Fibroblast of skin of right quadriceps (primary cell): ENCODE data around the gene USP6NL.
"Not testable (repeated sequence)": the region's sequence is repeated elsewhere in the genome, so short reads cannot be mapped to it uniquely, and the experiment has no call there.

Source experiments
- DNase-seq: peaks from one replicate; pipeline ENCODE4 v3.0.0-alpha.2; 2013

Gene USP6NL

DNA sequence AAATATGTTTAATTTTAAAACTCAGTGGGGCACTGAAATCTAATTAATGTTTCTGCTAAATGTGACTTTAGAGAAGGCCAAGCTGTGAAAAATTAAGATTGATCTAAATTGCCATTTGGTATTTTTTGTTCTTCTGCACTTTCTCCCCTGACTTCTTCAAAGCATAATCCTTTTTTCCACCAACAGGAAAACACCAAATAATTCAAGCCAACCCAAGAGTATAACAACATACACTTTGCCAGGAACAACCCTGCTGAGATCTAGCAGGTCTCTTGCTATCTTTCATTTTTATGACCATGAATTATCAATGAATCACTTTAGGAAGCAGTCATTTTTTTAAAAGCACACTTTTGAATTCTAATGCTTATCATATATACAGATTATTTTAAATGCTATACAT lies 100.1 kb downstream of the USP6NL start:
- DNase-seq: no peak

- DNase-seq: no peak
Measured at GRCh38 chr10:11510736-11511135, 100.7 kb downstream of the USP6NL start.

DNA sequence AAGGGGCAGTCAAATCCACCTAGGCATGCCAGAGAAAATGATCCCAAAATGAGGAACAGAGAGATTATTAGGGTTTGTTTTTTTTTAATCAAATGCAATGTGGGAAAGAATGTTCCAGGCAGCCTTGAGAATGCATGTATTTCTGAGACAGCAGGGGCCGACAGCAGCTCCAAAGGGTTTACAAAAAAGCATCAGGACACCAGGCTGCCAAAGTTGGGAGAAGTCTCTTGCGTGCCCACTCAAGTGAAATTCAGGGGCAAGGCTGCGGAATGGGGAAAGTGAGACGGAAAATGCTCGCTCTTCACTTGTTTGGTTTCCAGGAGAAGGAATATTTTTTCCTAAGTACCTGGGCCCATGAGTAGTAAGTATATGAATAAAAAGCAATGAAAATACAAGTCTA lies 101.2 kb downstream of the USP6NL start:
- no peak for DNase-seq

DNA sequence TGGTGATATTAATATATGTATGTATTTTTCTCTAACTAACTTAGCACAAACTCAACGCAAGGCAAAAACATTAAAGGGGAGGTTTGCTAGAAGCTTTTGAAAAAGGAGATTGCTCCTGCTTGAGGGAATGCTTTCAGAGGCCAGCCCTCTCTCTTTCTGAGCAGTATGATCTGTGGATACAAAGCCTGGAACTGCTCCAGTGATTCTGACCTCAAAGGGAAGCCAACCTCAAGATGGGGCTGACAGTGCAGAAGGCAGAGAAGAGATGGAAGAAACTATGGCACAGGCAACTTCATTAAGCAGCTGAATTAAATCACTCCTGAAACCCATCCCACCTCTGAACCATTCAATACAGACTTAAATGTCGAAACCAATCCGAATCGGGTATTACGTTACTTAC lies 102.4 kb downstream of the USP6NL start:
- no peak for DNase-seq

DNA sequence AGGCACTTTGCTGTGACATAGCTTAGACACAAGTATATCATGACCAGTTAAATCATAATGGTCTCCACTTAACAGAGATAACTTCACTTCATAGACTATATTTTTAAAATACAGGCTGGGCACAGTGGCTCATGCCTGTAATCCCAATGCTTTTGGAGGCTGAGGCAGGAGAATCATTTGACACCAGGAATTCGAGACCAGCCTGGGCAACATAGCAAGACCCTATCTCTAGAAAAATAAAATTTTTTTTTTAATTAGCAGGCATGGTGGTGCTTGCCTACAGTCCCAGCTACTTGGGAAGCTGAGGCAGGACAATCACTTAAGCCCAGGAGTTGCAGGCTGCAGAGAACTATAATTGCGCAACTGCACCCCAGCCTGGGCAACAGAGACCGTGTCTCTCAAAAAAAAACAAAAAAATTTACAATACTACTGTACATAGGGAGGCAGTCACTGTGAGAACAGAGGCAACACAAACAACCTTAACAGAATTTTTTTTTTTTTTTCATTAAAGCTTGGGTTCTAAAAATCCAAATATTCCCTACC lies 105.1 kb downstream of the USP6NL start:
- no peak for DNase-seq

GRCh38 chr10:11505639-11506038 lies 105.8 kb downstream of the USP6NL start:
- DNase-seq: no peak

DNA sequence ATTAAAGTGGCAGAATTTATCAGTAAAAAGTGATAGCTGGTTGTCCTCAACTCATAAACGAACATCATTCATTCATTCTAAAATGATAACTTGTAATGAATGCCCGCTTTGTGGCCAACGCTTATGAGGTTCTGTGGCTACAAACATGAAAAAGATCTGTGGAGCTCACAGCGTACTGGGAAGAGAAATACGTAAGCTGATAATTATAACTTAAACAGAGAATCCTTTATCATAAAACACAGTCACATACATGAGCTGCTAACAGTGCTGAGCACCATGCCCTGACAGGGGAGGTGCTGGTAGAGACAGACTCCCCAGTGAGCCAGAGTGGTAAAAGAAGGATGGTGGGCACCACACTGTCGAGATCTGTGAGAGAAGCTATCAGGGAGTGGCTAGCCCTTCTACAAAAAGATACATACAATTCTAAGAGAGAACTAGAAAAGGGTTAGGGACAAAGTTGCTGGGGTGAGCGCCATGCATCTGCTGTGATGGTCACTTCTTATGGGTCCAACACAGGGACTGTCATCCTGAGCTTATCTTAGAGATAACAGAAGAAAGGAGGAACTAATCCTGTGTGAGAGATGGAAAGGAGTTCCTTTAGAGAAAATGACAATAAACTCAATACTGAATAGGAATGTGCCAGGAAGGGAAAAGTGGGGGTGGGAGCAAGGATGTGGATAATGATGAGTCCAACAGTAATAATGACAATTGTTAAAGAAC lies 106.7 kb downstream of the USP6NL start:
- DNase-seq: no peak

- DNase-seq: no peak
Measured at GRCh38 chr10:11501600-11501999, 109.8 kb downstream of the USP6NL start.

DNA sequence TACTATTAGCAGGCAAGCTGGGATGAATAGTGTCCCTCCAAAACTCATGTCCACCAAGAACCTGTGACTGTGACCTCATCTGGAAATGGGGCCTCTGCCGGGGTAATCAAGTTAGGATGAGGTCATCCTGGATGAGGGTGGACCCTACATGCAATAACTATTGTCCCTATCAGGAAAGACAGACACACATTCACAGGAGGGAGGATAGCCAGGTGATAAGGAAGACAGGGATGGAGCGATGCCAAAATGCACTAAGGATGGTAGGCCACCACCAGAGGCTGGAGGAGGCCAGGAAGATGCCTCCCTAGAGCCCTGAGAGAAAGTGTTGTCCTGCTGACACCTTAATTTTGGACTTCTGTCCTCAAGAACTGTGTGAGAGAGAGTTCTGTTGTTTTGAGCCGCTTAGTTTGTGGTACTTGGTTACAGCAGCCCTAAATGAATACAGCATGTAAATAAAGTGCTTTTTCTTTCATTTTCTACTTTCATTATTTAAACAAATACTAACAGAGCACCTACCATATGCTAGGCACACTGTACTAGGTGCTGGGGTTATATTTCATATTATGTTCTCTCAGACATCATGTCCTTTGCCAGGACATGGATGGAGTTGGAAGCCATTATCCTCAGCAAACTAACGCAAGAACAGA lies 111.9 kb downstream of the USP6NL start:
- DNase-seq: no peak

DNA sequence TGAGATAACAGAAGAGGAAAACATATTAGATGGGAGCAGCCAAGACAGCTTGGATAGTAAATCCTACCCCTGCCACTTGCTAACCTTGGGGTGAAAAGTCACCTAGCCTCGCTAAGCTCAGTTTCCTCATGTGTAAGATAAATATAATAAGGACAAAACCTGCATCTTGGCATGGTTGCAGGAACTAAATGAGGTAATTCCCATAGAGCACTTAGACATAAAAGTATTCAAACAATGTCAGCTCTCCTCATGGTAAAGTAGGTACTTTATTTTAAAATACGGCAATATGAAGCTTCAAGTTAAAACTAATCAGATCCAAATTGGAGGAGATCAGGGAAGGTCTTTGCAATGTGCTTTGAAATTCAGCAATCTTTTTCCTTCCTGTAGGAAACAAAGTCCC lies 113.1 kb downstream of the USP6NL start:
- DNase-seq: no peak

DNA sequence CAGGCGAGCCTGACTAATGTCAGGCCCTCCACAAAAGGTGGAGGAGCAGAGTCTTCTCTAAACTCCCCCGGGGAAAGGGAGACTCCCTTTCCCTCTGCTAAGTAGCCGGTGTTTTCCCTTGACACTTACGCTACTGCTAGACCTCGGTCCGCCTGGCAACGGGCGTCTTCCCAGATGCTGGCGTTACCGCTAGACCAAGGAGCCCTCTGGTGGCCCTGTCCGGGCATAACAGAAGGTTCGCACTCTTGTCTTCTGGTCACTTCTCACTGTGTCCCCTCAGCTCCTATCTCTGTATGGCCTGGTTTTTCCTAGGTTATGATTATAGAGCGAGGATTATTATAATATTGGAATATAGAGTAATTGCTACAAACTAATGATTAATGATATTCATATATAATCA lies 116.5 kb downstream of the USP6NL start:
- DNase-seq: not testable (repeated sequence)

- no peak for DNase-seq
Measured at GRCh38 chr10:11493646-11494045, 117.8 kb downstream of the USP6NL start.

GRCh38 chr10:11491087-11491486 lies 120.4 kb downstream of the USP6NL start:
- no peak for DNase-seq

DNA sequence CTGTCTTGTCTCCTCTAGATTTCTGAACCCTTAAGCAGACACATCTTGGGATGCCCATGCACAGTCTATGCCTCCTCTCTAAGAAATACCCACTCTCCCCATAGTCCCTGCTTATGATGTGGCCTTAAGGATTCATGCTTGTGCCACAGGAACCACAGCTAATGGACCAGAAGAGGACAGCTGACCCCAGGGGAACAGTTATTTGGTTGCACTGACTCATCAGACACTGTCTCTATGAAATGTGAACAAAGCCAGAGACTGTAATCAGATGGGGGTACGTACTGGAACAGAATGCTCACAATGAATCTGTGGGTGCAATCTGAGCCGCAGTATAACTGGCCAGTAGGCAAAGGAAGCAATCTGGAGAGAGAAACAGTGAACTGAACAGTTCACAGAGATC lies 121.9 kb downstream of the USP6NL start:
- DNase-seq: no peak

- no peak for DNase-seq
Measured at GRCh38 chr10:11488126-11488525, 123.3 kb downstream of the USP6NL start.

- DNase-seq: no peak
Measured at GRCh38 chr10:11483201-11484148, 128.0 kb downstream of the USP6NL start.

- no peak for DNase-seq
Measured at GRCh38 chr10:11482306-11482705, 129.1 kb downstream of the USP6NL start.

GRCh38 chr10:11480687-11481086 lies 130.8 kb downstream of the USP6NL start:
- DNase-seq: no peak

GRCh38 chr10:11479300-11479699 lies 132.2 kb downstream of the USP6NL start:
- DNase-seq: no peak

DNA sequence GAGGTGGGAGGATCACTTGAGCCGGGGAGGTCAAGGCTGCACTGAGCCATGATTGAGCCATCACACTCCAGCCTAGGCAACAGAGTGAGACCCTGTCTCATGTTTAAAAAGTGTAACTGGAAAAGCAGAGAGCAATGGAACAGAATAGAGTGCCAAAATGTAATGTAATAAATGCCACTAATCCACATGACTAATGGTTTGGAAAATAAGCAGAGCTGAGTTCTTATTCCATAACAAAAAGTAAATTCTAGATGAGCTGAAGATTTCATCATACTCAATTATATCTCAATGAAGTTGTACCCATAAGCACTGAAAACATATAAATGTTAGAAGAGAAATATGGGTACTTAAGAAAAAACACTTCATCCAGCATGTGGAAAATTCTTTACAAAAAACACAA lies 132.6 kb downstream of the USP6NL start:
- no peak for DNase-seq

GRCh38 chr10:11475831-11476434 lies 135.5 kb downstream of the USP6NL start:
- DNase-seq: no peak

DNA sequence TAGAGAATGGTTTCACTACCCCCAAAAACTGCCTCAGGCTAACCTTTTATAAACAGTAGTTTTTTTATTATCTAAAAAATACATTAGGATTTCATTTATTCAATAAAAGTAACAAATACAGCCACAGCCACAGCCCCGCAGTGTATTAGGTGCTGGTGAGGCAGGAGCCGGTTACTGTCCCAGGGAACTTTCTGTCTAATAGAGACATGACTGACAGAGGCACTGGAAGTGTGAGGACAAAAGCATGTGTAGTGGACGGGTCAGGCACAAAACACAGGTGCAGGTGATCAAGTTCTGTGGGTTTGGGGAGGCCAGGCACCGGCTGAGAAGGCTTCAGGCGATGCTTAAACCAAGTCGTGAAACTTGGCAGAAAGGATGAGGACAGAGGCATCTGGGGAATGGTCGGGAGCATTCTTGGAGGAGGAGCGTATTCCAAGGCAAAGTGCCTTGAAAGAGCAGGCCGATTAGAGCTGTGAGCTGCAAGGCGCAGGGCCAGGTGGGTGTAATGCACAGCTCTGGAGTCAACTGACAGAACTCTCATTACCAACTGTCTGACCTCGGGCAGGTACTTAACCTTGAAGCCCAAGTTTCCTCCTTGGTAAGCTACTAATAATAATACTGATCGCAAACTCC lies 138.2 kb downstream of the USP6NL start:
- no peak for DNase-seq
